Kidney capillary endothelial cell (primary cell): ENCODE results near the gene EPG5.

ENCODE experiments used
- DNase-seq: peaks from one replicate; pipeline ENCODE4 v3.0.0-alpha.2; 2018; ENCODE audit warnings: low spot score

The EPG5 gene

GRCh38 chr18:45920367-45920766 is 46.8 kb downstream of the EPG5 start:
- DNase-seq = peak; percentile 33

DNA sequence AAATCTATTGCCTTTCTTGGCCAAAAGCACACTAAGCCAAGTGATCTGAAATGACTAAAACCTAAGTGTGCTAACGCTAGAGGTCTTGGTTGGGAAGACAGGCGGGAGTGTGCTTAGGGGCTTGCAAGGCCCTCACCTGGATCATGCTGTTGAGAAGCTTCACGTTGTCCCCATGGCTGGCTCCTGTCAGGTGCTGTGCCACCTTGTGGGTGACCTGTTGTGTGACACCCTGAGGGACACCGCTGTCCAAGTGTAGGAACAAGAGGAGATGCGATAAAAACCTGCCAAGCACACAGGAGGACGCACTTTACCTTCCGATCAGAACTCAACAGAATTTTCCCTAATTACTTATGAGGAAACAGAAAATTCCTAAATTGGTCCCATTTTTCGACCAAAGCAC is 50.8 kb downstream of the EPG5 start:
- DNase-seq = no peak

DNA sequence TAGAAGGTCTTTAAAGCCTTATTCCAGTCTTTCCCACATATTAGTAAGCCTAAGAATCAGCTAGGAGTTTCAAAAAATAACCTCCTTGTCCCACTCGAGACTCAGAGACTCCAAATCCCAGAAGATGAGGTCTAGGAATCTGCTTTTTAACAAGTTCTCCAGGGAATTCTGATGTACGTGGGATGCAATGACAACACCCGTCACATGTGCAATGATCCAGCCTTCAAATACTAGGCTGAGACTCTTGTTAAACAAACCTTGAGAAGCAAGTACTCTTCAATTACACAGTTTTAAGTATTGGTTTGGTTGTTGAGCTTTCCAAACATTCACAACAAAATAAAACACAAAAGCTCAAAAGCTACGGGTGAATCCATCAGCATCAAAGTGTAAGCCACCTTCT is 53.9 kb downstream of the EPG5 start:
- DNase-seq = no peak

DNA sequence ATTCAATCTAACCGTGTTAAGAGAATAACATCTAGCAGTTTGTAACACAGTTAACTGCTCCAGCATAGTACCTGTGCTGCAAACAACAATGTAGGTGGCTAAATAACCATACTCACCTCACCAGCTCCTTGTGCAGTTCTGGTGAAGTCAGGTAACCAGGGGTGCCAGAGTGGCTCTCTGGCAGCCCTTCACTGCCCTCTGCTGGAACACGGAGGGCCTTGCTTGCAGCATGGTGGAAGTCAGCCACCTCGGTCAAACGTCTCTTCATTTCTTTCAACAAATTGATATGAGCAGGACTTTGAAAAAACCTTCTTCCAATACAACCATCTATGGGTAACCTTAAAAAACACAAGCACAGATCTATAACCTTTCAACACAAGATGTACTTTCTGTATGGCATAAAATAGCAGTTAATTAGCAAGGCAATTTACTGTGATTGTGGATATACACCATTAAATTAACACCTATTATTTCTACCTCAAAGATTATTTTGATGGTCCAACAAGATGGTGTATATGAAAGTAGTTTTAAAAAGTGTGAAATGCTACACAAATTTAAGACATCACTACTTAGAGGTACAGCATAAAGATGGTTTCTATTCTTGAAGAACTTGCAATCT is 56.6 kb downstream of the EPG5 start:
- DNase-seq = peak; percentile 35

DNA sequence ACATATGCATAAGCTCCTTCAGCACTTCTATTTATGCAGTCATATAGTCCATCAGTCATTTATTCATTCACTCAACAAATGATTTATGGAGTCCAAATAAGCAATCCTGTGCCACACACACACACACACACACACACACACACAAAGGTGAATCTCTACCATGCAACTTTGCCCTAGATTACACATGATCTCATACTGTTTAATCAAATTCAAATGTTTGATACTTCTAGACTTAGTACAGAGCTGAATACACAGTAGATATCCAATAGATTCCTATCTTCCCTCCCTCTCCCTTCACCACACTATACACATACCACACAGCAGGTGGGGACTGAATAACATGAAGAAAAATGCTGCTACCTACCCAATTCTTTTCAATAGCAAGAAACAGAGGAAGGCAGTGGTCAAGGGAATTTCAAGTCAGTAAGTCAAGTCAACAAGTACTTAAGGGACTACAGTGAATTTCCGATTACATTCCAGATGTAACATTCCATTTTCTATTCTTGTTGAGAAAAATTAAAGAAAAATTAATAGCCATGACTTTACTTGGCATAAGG is 65.4 kb downstream of the EPG5 start:
- DNase-seq = no peak

DNA sequence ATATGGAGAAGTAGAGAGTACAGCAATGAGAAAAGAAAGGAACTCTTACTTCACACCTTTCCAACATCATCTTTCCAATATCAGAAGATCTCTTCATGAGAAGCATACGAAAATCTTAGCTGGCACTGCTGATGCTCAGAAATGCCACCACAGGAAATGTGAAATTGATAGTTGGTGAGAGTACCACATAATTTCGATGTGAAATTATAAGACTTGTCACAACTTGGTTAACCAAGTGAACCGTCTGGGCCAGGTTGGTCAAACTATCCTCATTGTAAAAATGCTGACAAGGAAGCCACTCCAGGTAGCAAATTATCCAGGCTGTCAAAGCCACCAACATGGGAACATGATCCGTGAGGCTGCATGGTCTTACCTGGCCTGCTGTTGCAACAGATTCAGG is 66.5 kb downstream of the EPG5 start:
- DNase-seq = no peak

- no peak for DNase-seq
These were observed 70.1 kb downstream of the EPG5 start for GRCh38 chr18:45896991-45897390.

DNA sequence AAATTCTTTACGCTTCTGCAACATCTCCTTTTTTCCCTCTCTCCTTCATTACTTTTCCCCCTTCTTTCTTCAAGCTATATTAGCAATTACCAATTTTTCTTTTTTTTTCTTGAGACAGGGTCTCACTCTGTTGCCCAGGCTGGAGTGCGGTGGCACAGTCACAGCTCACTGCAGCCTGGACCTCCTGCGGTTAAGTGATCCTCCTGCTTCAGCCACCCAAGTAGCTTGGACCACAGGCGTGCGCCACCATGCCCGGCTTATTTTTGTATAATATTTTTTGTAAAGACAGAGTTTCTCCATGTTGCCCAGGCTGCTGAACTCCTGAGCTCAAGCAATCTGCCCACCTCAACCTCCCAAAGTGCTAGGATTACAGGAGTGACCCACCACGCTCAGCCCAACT is 70.7 kb downstream of the EPG5 start:
- DNase-seq = no peak

- no peak for DNase-seq
These were observed 71.8 kb downstream of the EPG5 start for GRCh38 chr18:45895339-45895738.

DNA sequence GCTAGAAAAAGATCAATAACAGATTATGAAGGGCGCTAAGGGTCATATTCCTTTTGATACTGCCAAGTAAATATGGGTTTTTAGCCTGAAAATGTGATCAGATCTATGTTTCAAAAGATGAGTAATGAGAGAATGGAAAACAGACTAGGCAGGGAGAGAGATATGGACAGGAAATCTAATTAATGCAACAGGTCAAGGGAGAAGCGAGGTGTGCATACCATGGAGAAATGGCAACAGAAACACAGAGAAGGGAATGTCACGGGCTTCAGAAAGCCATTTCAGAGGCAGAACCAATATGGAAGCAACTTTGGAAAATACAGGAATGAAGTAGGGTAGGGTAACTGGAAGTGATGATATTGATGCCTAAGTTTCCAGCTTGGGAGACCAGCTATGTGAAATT is 72.3 kb downstream of the EPG5 start:
- DNase-seq = no peak

DNA sequence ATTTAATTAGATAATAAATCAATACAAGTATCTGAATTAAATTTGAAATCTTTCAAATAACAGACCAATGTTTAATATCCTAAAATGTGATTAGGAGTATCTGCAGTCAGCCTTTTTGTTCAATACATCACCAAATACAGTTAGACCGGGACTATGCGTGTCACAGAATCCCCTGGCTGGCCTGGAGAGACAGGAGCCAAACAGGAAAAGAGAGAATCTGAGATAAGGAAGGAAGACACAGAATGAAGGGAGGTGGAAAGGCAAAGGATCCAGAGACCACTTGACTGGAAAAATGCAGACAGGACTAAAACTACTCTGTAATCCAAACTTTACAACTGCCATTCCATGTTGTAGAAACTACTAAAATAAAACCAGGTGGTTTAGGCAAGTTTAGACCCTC is 75.3 kb downstream of the EPG5 start:
- no peak for DNase-seq

DNA sequence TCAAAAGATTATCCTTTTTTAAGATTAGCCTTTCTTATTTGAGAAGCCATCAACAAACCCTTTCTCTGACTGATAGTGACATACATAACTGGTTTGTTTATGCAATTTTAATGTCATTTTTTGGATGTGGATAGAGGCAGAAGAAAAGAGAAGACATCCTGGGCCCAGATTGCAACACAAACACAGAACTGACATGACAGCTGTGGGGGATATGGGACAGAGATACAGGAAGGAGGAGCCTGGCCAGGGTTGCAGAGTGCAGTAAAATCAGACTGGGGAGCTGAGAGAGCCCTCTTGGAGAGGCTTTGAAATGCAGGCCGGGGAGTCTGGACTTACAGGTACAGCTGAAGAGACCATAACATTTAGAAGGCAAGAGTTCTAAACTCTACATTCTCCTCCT is 76.5 kb downstream of the EPG5 start:
- no peak for DNase-seq

DNA sequence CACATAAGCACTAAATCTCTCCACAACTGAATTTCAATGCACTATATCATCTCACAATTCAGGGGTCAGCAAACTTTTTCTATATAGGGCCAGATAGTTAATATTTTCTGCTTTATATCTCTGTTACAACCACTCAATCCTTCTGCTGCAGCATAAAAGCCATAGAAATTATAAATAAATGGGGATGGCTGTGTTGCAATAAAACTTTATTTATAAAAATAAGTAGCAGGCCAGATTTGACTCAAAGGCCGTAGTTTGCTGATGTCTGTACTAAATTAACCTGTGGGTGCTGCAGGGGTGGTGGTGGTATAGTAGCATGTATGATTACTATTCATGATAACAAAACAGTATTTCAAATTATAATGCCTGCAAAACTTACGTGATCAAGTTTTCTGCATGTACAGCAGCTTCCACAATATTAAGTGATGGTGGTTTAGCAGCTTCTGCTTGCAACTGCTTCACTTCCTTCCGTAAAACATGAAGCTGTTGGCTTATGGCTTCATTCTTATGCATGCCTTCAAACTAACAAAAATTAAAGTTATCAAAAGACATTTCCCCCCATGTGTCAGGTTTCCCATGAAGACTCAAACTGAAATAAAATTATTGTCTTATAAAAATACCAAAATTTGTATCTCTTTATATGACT is 77.6 kb downstream of the EPG5 start:
- DNase-seq = no peak

- DNase-seq = no peak
These were observed 79.5 kb downstream of the EPG5 start for GRCh38 chr18:45887585-45887984.

DNA sequence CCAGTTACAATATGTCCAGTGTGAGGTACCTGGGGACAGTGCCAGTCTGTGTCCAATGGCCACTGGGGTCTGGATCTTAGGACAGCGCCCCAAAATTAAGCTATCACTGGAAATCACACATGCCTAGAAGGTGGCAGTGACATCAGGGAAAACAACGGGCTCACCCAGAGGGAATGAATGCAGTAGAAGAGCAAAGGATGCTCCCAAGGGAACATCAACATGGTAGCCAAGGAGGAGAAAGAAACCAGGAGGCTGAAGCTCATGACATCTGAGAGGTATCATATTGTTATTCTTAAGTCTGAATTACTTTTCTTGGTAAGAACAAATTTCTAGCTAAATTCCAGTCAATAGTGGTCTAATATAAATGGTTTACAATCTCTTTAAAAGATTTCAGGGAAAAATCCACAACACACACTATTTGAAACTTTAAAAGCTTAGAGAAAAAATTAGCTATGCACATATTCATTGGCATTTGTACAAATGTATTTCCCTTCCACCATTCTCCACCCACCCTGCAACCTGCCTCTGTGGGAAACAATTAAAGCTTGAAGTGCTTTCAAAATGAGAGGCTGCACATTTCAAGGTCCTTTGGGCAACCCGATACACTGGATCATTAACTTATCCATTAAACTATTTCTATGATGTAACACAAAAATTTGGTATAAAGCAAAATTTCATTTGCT is 86.1 kb downstream of the EPG5 start:
- no peak for DNase-seq

DNA sequence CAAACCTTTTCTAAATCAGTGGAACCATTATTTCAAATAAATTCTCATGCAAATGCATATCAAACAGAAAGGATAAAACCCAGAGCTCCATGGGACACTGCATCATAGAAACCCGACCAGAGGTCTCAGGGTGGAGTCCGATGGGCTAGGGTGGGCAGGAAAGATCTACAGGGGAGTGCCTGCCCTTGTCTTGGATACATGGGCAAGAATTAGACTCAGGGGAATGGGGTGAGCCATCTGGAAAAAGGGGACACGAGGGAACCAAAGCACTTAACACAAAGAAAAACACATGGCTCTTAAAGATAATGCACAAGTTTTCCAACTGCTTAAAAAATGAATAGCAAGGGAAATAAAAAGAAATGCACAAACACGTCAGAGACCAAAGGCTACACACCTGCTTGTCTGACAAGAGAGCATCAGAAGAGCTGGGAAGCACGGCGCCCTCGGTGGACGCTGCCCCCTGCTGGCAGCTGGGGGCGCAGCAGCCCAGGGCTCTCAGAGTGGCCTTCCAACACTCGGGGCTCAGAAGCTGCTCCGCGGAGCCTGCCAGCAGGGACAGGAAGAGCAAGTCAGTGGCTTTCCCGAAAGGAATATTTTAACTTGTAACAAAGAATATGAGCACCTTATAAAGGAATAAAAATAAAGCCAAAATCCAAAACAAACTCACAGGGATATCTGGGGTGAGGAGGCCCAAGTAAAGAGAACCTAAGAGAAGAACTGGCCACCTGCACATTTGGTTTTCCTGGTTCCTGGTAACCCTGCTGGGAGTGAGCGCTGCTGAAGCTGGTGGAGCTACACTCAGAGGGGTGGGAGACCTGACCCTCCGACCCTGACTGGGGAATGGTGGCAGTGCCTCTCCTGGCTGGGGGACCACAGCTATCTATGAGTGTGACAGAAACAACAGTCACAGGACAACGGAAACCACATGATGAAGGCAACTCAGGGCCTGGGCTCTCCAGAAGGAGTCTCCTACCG is 87.2 kb downstream of the EPG5 start:
- peak; percentile 60 for DNase-seq

DNA sequence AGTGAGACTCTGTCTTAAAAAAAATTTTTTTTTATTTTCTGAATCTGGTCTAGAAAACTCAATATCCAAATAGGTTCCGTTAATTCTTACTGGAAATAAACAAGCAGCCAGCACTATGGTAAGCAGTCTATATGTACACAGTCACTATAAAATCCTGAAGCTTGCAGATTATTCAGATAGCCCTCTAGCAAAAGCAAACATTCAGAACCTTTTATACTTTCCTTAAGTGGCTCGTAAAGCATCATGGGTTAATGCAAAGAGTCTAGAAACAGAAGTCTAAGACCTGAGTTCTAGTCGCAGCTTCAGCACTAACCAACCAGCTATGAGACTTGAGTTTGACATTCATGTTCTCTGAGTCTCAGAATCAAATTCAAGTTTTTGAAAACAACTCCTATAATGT is 89.7 kb downstream of the EPG5 start:
- DNase-seq = no peak

DNA sequence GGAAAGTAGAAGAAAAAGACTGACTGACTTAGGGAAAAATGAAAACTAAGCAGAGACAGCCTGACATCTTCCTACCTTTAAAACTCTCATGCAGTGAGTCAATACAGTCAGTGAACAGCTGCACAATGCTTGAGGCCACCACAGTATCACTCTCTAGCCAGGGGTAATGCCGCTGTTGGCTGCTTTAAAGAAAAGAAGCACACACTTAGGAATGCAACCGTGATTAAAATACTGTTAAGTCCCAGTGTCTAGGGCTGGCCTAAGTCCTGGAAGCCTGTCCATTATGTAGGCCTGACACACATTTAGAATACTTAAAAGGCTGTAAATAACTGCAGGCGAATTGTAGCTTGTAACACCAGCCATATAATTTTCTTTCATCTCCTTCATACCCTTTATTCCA is 91.0 kb downstream of the EPG5 start:
- DNase-seq = no peak

DNA sequence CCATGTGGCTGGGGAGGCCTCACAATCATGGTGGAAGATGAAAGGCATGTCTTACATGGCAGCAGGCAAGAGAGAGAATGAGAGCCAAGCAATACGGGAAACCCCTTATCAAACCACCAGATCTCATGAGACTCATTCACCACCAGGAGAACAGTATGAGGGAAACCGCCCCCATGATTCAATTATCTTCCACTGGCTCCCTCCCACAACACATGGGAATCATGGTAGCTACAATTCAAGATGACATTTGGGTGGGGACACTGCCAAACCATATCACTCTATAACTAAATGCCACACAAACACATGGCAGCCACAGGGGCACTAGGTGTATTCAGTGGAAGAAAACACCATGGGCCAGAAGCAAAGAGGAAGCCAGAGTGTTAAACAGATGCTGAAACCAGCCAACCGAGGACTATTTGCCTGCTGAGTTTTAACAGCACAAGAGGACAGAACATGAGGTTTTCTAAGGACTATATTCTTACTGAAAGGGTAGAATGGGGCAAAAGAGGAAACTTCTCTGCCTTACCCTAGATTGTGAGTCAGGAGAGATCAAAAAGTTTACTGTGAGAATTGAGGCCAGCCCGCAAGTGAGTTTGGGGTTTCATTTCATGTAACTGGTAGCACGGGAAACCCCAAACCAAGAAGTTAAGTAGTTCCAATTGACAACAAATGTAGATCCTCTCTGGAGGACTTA is 92.5 kb downstream of the EPG5 start:
- no peak for DNase-seq

GRCh38 chr18:45871431-45872084 is 95.6 kb downstream of the EPG5 start:
- DNase-seq = peak; percentile 50

DNA sequence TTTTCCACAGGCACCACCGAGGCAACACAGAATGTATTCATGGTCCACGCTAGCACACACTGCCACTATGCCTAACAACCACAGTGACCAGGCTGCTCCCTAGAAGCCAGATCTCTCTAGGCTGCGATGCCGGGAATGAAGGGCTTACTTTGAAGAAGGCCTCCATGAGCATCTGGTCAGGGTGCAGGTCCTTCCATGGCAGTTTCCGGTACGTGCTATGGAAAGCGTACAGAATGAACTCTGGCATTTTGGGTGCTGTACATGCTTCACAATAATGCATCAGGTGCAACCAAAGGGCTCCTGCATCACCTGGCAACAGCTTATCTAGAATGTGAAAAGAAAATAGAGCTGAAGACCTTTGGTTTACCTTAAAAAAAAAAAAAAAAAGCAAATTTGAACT is 96.7 kb downstream of the EPG5 start:
- no peak for DNase-seq
